Measurements from ENCODE around the gene WDFY4. TPM values are rescaled to one million over a fixed set of nuclear protein-coding genes. Genes with fewer than 3 reads are reported as not detected.

WDFY4 gene
- total and polyA plus RNA-seq, 11 donors = 0.46 to 19.8 (median 1.0) TPM

- Histone ChIP-seq H3K4me3 (no peak overlapping the region), H3K9me3 (peaks cover 0 to 4% (median 0%) of the 10 kb centered on the region in 12 donors), H3K36me3 (no peaks in the 10 kb centered on the region), H3K27me3 (no peaks in the 10 kb centered on the region), H3K27ac (no peak overlapping the region), H3K4me1 (peaks cover 0 to 11% (median 5%) of the 10 kb centered on the region in 12 donors)
- 90 to 95% (median 92%) methylated on average over 13 of the region's 13 CpGs for WGBS, 4 donors
- intact Hi-C loops (cut with DNase I) = no loop called here
- no peak for ATAC-seq
- TF ChIP-seq POLR2A (IDR thresholded peaks at IDR 0.05) = no peak
- TF ChIP-seq, protein P1, sequence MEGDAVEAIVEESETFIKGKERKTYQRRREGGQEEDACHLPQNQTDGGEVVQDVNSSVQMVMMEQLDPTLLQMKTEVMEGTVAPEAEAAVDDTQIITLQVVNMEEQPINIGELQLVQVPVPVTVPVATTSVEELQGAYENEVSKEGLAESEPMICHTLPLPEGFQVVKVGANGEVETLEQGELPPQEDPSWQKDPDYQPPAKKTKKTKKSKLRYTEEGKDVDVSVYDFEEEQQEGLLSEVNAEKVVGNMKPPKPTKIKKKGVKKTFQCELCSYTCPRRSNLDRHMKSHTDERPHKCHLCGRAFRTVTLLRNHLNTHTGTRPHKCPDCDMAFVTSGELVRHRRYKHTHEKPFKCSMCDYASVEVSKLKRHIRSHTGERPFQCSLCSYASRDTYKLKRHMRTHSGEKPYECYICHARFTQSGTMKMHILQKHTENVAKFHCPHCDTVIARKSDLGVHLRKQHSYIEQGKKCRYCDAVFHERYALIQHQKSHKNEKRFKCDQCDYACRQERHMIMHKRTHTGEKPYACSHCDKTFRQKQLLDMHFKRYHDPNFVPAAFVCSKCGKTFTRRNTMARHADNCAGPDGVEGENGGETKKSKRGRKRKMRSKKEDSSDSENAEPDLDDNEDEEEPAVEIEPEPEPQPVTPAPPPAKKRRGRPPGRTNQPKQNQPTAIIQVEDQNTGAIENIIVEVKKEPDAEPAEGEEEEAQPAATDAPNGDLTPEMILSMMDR (IDR thresholded peaks at IDR 0.05) = no peak
- no peak for DNase-seq
These were observed 212.2 kb downstream of the WDFY4 start for GRCh38 chr10:48896756-48897440.

DNA sequence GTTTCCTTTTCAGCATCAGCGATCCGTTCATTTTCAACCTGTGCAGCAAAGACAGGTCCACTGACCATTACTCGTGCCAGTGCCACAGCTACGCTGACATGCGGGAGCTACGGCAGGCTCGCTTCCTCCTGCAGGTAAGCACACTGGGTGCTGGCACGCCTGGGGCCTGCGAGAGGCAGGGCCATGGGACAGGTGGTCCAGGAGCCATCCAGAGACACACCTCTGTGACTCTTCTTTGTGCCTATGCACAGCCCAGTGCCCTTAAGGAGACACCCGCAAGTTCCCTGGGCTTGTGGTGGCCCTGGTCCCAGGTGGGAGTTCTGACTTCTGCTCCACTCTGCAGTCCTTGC, 212.7 kb downstream of the WDFY4 start:
- no peak for ATAC-seq
- TF ChIP-seq, protein P1 (IDR thresholded peaks at IDR 0.05) = no peak
- no peak for TF ChIP-seq POLR2A (IDR thresholded peaks at IDR 0.05)

GRCh38 chr10:48898426-48898825, 213.8 kb downstream of the WDFY4 start:
- intact Hi-C loops (cut with DNase I) = no loop called here
- ATAC-seq = no peak

More for the DNA sequence above, 212.7 kb downstream of the WDFY4 start:
- intact Hi-C loops (cut with DNase I) = no loop called here
- peaks cover 0 to 4% (median 0%) of the 10 kb centered on the region in 12 donors for H3K9me3 ChIP-seq
- H3K27me3 ChIP-seq = no peaks in the 10 kb centered on the region
- no peak overlapping the region for H3K4me3 ChIP-seq
- H3K4me1 ChIP-seq = peaks cover 0 to 11% (median 5%) of the 10 kb centered on the region in 12 donors
- no peaks in the 10 kb centered on the region for H3K36me3 ChIP-seq
- no peak overlapping the region for H3K27ac ChIP-seq
- no peak for DNase-seq
- 94 to 97% (median 96%) methylated on average over 6 to 10 of the region's 10 CpGs for WGBS, 4 donors

GRCh38 chr10:48899781-48900180, 215.1 kb downstream of the WDFY4 start:
- 83 to 95% (median 88%) methylated on average over 7 to 8 of the region's 8 CpGs for WGBS, 4 donors
- no peaks in the 10 kb centered on the region for H3K36me3 ChIP-seq
- no peaks in the 10 kb centered on the region for H3K27me3 ChIP-seq
- peaks cover 0 to 4% (median 0%) of the 10 kb centered on the region in 12 donors for H3K9me3 ChIP-seq
- H3K4me1 ChIP-seq = peaks cover 0 to 11% (median 5%) of the 10 kb centered on the region in 12 donors
- peak overlapping the region in 8 of 12 donors; percentile 11 to 63 (median 44) for H3K27ac ChIP-seq
- DNase-seq = no peak
- intact Hi-C loops (cut with DNase I) = no loop called here
- ATAC-seq = no peak
- no peak overlapping the region for H3K4me3 ChIP-seq
- TF ChIP-seq, protein P1 (IDR thresholded peaks at IDR 0.05) = no peak
- TF ChIP-seq POLR2A (IDR thresholded peaks at IDR 0.05) = no peak

More at GRCh38 chr10:48898426-48898825, 213.8 kb downstream of the WDFY4 start:
- H3K4me3 ChIP-seq = no peak overlapping the region
- TF ChIP-seq POLR2A (IDR thresholded peaks at IDR 0.05) = no peak
- TF ChIP-seq, protein P1 (IDR thresholded peaks at IDR 0.05) = no peak
- no peak overlapping the region for H3K27ac ChIP-seq
- H3K27me3 ChIP-seq = no peaks in the 10 kb centered on the region
- no peak for DNase-seq
- H3K4me1 ChIP-seq = peaks cover 0 to 11% (median 5%) of the 10 kb centered on the region in 12 donors
- peaks cover 0 to 4% (median 0%) of the 10 kb centered on the region in 12 donors for H3K9me3 ChIP-seq
- WGBS, 4 donors = 91 to 100% (median 96%) methylated on average over 1 of the region's 1 CpG
- no peaks in the 10 kb centered on the region for H3K36me3 ChIP-seq
